Measurements from ENCODE around the gene NUDCD3.

NUDCD3 gene

DNA sequence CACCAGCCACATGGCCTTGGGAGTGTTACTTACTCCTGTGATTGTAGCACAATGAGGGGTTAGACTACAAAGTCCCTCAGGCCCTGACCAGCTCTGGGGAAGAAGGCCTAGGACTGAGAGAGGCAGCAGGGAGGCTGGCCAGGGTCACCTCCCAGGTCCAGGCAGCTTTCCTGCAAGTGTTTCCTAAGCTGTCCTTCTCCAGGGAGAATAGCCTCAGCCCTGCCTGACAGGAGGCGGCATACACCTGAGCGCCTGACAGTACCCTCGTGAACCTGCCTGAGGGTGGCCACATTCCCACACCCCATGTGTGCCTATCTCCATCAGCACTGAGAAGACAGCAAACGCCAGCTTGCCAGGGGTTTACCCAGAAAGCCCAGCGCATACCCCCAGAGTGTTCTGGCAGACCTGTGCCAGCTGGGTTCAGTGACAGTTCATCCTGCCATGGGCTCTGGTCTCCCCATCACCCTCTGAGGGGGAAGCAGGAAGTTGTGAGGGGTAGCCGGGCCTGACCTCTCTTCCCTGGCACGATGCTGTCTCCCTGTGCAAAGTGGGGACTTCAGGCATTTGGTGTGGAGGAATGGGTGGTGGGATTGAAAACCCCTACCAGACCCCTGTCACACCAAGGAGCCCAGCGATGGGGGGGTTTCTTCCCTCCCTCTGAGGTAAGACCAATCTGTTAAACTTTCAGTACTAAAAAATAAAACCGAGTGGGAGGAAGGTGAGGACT, 108.8 kb downstream of the NUDCD3 start:
- DNase-seq = no peak

DNA sequence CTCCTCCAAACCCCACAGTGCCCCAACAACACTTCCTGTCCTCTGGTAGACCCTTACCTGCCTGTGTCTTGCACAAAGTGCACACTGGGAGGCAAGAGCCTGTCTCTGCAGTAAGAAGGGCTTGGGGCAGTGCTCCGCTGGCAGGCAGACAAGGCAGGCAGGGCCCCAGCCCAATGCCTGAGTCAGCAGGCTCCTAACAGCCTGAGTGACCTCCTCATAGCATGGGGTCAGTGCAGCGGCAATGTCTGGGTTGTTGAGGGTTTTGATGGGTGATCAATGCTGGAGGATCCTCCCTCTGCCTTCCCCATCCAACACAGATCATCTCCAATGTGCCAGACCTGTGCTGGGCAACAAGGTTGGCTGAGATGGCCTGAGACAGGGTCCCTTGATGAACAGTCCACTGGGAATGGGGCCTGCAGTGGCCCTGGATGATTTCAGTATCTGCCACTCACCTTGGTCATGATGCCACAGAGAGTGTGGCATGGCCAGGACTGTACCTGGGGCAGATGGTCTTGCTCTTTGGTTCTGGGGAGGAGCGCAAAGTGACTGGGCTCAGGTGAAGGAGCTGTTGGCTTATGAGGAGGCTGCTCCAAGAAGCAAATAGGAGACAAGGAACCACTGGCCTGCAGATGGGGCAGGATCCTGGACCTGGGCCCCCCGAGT, 109.5 kb downstream of the NUDCD3 start:
- DNase-seq = no peak

DNA sequence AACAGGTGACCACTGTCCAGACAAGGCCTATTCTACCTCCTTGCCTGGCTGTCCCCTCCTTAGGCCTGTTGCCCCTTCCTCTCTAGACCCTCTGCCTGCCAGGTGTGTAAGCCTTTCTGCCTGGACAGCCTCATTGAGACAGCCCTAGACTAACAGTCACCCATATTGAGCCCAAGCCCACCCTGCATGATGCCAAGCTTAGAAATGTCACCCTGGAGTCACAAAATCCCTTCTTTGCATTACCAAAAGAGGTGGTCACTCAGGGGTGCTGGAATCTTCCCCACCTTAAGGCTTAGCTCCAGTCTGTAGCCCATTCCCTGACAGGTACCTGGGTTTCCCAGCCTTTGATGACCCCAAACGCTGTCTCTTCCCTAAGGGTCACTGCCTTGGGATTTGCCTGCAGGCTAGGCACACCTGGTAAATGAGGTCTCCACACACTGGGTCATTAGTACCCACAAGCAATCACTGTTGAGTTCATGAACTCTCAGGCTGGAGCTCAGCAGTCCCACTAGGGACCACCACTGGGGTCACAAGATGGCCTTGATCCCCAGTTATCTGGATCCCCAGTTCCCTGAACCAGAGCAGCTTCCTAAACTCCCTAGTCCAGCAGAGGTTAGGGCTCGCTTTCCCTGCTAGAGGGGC, 110.1 kb downstream of the NUDCD3 start:
- DNase-seq = no peak

DNA sequence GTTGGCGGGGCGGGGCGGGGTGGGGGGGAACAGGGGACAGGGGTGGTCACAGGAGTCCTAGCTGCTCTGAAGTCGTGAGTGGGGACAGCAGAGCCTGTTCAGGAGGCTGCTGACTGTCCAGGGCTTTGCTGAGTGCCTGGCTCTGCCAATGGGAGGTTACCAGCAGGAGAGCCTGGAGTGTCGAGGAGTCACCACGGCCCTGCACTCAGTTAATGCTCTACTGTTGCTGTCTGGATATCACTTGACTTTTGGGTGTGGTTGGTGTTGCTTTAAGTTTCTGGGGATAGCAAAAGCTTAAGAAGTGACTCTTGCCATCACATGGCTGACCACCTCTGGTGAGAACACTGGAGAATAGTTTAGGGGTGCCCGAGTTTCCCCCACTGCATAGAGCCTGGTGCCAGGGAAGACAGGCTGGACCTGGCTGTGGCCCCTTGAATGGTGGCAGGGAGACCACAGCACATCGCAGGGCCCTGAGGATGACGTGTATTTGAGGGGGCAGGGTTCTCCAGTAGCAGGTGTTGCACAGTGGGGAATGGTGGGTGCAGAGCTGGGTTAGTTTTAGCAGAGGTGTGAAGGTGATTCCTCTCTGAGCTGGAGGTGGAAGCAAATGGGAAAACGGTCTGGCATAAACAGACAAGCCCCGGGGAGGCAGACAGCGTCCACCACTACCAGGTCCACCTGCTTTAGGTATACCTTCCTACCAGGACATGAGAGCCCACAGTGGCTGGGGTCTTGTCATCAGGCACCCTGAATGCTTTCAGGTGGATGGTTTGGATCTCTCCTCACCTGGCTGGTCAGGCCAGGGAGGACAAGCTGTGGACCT, 110.9 kb downstream of the NUDCD3 start:
- no peak for DNase-seq

DNA sequence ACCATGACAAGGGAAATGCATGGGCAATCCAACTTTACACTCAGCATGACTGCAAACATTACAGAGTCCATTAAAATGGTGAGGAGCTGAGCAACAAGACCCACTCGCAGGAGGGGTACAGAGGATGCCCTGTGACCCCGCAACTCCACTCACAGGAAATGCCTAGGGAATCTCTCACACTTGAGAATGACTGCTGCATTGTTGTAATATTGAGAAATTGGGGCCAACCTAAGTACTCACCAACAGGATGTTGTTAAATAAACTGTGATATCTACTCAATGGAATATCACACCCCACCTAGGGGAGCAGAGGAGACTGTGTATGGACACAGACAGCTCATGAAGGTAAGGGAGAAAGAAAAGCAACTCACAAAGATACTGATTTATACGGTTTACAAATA, 111.7 kb downstream of the NUDCD3 start:
- no peak for DNase-seq

DNA sequence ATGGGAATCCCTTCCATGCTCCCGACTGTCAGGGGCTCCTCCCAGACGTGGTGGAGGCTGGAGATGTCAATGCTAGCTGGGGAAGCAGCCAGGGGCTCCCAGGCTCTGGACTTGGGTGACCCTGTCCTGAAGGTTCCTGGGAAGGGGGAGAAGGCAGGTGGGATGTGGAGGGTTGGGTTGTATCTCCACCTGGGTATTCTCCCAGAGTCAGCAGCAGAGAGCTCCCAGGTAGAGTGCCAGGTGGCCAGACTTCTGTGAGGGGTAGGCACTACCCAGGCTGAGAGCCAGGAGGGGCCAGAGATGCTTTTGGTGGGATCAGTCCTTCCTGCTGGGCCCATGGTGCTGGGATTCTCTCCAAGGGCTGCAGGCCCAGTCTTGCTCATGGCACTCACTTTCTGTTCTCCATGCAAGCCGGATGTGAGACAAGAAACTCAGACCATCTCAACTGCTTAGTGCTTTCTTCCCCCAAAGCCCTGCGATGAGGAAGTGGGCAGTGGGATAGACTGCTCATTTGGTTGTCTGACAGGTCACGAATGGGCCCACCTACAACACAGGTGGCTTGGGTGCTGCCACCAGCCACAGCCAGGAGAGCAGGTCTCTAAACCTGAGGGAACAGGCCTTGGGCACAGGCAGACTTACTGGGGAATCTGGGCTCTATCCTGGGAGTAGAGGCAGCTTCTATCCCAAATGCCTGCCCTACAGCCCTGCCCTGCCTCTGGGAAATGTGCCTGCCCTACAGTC, 112.6 kb downstream of the NUDCD3 start:
- no peak for DNase-seq

DNA sequence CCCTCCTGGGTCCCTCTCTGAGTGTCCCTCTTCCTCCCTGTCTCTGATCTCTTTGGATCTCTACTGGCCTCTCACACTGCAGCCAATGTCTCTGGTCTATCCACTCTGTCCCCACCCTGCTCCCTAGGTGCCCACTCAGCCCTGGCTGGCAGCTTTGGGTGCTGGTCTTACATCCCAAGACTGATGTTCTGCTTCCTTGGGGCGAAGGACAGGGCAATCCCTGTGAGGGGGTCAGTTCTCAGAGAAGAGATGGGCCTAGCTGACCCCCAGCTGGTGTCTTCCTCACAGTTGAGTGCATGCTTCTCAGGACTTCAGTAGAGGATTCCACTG, 113.4 kb downstream of the NUDCD3 start:
- no peak for DNase-seq

DNA sequence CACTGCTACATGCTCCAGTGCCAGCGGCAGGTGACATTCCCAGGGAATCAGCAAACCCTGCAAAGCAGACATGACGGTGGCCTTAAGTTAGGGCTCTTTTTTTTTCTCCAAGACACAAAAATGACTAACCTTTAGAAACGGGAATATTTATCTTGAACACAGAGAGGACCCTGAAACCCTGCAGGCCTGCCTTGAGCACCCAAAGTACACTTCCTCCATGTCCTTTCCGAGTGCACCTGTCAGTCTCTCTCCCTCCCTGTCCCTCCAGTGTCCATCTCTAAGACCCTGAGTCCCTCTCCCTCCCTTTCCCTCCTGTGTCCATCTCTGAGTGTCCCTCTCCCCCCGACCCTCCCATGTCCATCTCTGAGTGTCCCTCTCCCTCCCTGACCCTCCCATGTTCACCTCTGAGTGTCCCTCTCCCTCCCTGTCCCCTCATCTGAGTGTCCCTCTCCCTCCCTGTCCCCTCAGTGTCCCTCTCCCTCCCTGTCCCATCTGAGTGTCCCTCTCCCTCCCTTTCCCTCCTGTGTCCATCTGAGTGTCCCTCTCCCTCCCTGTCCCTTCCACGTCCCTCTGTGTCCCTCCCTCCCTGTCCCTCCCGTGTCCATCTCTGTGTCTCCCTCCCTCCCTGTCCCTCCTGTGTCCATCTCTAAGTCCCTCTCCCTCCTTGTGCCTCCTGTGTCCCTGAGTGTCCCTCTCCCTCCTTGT, 113.9 kb downstream of the NUDCD3 start:
- no peak for DNase-seq

DNA sequence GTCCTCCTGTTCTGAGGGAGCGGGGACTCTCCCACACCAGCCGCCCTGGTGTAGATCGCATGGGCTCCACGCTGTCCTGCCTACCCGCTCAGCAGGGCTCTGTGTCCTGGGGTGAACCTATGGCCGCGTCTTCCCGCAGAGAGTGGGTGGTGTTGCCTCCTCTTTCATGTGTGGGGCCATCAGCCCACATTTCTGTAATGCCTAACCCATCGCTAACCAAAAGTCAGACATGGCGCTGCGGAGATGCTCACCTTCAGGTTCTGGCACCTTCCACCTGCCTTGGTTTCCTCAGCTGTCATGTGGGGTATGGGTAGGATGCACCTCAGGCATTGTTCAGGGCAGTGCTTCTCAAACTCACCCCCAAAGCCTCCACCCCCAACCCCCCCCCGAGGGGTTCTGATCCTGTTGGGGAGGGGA, 114.5 kb downstream of the NUDCD3 start:
- DNase-seq = no peak

DNA sequence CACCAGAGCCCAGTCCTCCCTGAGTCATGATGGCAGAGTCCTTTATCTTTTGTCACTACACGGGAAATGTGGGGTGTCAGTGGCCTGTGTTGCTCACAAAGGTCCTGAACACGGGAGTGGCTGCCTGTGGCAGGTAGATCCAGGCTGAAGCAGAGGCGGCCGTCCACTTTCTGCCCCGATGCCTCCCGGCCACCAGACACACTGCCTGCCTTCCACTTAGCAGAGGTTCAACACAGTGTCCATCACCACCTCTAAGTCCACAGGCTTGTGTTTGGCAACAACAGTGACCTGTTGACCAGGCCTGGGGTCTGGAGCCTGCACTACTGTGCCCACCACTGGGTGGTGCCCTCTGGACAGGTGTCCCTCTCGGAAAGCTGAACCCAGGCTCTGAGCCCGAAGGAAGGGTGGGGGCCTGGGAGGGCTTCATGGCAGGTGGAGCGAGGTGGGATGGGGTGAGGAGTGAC, 115.2 kb downstream of the NUDCD3 start:
- no peak for DNase-seq

DNA sequence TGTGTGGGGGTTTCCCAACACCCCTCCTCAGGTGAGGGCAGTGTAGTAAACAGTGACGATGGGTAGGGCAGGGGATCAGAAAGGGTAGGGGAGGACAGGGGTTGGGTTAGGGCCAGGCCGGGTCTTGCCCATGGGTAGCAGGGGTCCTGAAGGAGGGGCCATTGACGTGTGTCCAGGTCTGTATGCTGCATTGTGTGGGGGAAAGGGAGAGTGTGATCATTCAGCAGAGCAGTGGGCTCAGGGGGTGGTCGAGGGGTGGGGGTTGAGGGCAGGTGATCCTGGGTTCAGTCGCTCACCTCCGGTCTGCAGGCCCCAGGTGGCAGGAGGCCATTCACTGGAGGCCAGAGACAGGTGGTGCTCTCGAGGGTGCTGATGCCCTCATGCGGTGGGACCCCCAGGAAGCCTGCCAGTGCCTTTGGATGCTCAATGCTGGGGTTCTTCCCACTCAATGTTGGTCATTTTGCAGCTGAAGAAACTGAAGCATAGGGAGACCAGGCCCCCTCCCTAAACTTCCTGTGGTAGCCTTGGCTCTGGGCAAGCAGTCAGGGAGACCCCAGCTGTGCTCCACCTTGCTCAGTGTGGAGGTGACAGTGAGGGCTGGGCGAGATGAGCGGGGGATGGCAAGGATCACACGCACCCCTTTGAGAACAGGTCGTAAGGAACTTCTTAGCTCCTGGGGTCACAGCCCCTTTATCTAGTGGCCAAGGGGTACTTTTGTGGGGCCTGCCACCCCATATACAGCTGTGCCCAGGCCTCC, 116.3 kb downstream of the NUDCD3 start:
- DNase-seq = no peak

DNA sequence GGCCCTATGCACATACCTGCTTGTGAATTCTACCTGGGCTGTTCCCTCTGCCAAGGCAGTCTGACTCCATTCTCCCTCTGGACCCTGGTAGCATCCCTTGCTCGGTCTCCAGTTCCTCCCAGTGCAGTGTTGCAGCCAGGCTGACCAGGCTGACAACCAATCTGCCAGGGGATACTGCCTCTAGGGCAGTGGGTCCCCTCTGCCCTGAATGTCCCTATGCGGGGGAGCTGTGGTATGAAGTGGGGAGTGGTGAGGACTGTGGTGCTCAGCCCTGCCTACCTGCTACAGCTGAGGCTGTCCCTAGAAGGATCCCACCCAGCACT, 117.1 kb downstream of the NUDCD3 start:
- DNase-seq = no peak

DNA sequence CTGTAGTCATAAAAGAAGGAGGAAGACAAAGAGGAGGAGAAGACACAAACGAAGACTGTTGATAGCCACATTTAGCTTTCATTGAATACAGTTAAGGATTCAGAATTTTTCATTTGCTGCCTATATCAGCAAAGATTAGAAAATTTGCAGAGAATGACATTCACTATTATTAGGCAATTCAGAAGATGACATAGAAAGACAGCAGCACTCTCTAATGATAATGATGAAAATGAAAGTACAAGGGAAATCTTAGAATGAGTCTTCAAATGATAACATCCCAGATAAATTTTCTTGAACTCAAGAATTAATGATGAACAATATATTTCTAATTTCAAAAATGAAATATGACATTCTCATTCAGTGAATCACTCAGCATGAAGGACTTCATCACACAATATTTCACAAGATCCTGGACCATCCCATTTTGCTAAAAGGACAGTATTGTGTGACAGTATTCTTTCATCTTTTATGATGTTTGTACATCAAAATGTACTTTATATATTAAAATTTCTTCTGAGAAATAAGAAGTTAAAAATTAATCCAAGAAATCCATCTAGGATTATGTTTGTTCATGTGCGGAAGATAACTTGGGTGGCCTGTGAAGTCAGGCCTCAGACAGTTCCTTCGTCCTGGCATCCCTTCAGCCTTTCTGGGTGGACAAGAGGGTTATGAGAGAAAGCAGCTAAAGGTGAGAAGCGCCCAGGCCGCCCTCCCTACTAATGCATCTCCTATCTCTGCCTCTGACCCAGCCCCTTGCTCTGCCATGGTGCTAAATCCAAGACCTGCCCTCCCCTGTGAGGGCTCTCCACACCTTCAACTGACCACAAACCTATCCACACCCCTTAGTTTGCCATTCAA, 117.7 kb downstream of the NUDCD3 start:
- no peak for DNase-seq

DNA sequence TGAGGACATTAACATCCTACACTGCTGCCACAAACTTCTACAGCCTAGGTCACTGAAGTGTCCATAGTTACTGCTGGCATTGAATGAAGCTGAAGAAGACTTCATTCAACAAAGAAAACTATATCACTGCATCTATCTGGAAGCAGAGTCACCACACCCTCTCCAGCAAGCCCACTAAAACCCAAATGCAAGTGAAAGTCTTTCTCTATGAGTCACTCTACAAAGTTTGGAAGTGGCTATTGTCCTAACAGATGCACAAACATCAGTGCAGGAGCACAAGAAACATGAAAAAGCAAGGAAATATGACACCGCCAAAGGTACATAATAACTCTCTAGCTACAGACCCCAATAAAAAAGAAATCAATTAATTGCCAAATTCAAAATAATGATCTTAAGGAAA, 121.6 kb downstream of the NUDCD3 start:
- no peak for DNase-seq

DNA sequence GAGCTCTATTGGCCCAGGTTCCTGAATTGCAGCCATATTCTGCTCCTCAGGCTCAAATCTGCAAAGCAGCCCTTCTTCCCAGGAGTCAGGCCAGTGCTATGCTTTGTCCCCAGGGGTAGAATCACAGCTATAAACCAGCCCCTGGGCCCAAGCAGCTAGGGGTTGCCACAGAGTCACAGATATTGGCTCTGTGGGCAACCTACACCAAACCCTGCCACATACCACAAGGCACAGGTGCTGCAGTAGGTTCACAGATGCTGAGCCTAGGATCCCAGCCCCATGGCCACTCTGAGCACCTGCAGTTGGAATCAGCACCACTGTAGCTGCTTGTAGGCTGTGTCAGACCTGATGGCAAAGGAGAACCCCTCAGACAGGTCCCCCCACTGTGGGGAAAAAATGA, 122.0 kb downstream of the NUDCD3 start:
- DNase-seq = no peak

DNA sequence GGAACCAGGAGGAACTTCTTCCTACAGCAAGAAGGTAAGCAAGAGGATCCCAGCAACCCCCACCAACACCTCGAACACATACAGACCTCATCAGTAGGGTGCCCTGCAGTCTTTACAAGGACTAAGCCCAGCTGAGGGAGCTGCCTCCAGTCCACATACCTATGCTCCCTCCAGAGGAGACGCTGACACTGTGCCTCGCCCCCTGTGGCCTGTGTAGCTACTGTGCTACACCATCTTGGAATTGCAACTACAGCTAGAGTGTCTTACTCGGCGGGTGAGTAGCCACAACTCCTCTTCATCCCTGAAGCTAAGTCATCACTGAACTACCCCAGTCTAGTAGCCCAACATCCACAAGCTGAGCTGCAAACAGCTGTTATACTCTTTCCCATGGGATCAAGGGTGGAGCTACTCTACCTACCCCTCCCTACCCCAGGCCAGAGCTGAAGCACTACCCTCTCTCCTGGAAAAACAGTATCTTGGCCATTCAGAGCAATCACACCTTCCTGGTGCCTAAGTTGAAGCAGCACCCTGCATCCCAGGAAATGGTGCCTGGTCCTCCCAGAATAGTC, 122.9 kb downstream of the NUDCD3 start:
- DNase-seq = no peak

DNA sequence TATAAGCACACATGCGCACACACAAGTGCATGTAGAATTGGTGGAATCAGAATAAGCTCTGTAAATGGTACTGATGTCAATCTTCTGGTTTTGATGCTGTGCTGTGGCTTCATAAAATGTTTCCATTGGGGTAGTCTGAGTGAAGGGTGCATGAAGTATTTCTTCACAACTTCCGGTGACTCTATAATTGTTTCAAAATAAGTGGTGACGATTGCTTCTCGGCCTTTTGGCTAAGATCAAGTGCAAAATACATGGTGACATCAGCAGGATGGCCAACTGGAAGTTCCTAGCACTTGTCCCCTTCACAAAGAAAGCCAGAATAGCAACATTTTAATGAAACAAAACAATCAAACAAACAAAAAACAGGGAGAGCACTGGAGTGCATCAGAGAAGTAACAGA, 123.5 kb downstream of the NUDCD3 start:
- no peak for DNase-seq

DNA sequence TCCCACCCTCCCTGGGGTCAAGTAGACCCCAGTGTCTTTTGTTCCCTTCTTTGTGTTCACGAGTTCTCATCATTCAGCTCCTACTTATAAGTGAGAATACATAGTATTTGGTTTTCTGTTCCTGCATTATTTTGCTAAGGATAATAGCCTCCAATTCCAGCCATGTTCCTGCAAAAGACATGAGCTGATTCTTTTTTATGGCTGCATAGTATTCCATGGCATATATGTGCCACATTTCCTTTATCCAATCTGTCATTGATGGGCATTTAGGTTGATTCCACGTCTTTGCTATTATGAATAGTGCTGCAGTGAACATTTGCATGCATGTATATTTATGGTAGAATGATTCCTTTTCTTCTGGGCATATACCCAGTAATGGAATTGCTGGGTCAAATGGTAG, 136.8 kb downstream of the NUDCD3 start:
- no peak for DNase-seq

DNA sequence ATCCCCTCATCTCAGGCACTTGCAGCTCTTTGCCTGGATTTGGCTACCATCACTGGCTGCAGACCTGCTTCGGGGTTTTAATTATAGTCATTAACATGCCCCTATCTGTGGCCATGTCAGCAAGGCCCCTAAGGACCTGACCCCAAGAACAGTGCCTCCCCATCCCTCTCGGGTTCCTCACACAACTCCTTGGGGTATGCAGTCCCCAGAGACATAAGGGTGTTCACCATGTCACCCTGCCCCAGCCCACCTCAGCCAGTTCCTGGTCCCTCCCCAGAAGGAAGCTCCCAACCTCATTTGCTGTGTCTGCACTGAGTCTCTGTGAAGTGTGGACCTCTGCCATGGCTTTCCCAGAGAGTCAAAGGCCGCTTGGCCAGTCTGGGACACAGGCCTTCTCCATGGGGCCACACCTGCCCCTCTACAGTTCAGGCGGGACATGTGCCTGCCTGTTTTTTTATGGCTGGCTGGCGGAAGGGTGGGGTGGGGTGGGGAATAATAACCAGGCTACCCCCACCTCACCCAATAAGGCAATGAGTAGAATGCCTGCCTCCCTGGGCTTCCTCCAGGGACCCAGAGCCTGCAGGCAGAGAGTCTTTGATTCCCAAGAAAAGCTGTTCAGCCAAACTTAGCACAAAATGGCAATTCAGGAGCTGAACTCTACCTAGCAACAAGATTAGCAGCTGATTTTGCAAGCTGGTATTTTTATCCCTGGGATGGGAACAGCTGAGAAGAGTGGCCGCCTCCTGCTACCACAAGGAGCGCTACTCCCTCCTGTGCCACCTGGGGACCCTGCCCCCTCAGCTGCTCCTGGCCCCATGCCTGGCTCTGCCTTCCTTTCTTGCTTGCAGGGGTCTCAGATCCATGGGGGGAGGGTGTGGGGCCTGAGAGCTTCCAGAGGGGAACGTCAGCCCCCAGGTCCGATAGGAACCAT, 141.3 kb downstream of the NUDCD3 start:
- no peak for DNase-seq

Data from NCI-H2227 treated with DMSO at 0.1 percent for 48 hours (cell line).